ENCODE results near the gene CACFD1.

DNA sequence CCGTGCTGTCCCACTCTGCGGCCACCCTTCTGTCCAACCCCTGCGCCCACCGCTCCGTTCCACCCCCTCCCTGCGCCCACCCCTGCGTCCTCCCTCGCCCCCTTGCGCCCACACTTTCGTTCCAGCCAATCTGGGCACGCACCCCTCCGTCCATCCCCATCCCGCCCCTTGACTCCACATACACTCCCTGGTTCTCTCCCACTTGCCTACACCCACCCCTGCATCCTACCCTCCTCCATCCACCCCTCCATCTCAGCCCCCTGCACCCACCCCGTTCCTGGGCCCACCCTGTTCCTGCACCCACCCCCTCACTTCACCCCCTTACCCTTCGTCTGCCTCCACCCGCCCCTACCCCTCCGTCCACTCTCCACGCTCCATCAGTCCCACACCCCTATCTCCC is 30.6 kb upstream of the CACFD1 start:
- TF ChIP-seq, protein P1, sequence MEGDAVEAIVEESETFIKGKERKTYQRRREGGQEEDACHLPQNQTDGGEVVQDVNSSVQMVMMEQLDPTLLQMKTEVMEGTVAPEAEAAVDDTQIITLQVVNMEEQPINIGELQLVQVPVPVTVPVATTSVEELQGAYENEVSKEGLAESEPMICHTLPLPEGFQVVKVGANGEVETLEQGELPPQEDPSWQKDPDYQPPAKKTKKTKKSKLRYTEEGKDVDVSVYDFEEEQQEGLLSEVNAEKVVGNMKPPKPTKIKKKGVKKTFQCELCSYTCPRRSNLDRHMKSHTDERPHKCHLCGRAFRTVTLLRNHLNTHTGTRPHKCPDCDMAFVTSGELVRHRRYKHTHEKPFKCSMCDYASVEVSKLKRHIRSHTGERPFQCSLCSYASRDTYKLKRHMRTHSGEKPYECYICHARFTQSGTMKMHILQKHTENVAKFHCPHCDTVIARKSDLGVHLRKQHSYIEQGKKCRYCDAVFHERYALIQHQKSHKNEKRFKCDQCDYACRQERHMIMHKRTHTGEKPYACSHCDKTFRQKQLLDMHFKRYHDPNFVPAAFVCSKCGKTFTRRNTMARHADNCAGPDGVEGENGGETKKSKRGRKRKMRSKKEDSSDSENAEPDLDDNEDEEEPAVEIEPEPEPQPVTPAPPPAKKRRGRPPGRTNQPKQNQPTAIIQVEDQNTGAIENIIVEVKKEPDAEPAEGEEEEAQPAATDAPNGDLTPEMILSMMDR (IDR thresholded peaks at IDR 0.05 in 2 of 3, conservative IDR thresholded peaks at IDR 0.05 in 1 of 3; ENCODE audit: borderline replicate concordance in 1 of 3, insufficient read depth in 1 of 3, low read depth in 2 of 3, low read length in 2 of 3): no peak
- TF ChIP-seq EZH2phosphoT487 (IDR thresholded peaks at IDR 0.05; ENCODE audit: borderline replicate concordance): no peak
- TF ChIP-seq SIN3A (IDR thresholded peaks at IDR 0.05; ENCODE audit: low read depth): no peak
- no peak for TF ChIP-seq POLR2A (IDR thresholded peaks at IDR 0.05; ENCODE audit: borderline replicate concordance, extremely low read depth, insufficient read depth, insufficient read length)
- TF ChIP-seq EZH2 (IDR thresholded peaks at IDR 0.05): no peak
- no peak for TF ChIP-seq RAD21 (IDR thresholded peaks at IDR 0.05; ENCODE audit: low read depth)
- TF ChIP-seq CEBPB (IDR thresholded peaks at IDR 0.05; ENCODE audit: low read depth): no peak
- TF ChIP-seq POLR2AphosphoS5 (IDR thresholded peaks at IDR 0.05; ENCODE audit: low read depth, low read length): no peak
